GM12874 (cell line): ENCODE measurements around the gene ELAC2.

Source experiments
- CTCF ChIP-seq: IDR thresholded peaks from 2 replicates; pipeline ENCODE4 v1.5.1; 2011; ENCODE audit warnings: low read depth, mild to moderate bottlenecking, control low read depth, low read length, moderate library complexity; ENCODE audit not compliant: insufficient read depth

ELAC2 gene

GRCh38 chr17:12996357-12996756, 21.5 kb downstream of the ELAC2 start:
- no peak for TF ChIP-seq CTCF

- no peak for TF ChIP-seq CTCF
These were observed 21.9 kb downstream of the ELAC2 start for GRCh38 chr17:12995896-12996295.

DNA sequence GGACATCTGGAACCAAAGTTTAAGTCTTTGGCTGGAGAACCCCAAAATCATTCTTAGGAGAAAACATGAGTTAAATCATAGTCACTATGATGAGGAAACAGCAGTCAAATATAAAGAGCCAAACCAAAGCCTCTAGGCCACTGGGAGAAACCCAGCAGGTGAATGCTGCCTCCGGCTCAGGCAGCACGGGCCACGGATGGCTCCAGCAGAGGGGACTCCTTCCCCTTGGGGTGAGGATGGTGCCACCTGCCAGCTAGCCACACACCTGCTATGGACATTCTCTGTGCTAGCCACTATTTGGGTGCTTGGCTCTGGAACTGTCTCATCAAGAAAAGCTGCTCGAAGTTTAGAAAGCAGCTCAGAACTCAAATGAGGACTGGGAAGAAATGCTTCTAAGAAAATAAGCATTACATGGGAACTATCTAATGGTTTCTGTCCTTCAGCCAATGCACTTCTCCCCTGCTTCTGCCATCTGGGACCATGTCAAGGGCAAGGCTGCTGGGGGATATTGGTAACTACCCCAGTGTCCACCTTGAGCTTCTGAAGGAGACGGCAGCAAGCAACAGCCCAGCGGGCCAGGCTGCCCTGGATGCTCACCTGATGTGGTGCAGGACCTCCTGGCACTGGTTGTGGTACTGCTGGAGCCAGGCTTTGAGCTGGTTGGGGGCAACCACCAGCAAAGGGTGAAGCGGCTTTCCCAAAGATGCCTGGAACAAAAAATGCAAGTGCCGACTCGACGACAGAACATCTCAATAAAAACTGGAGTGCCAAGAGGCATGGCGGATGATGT, 22.5 kb downstream of the ELAC2 start:
- TF ChIP-seq CTCF: no peak

- TF ChIP-seq CTCF: no peak
These were observed 23.3 kb downstream of the ELAC2 start for GRCh38 chr17:12994341-12995074.

DNA sequence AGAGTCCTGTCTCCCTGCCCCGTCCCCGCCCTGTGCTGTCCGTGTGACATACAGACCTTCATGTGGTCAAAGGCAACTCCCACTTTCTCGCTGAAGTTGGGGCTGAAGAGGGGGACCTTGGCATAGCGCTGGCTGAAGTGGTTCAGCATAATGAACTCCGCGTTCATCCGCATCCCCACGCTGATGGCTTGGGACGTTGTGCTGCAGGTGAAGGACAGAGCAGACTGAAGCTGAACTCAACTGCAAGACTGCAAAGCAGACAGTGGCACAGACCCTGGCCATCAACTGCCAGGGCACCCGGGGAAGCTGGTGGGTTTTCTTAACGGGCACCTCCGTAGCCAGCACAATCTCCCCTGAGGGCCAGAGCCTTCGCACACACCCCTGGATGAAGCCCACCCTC, 24.2 kb downstream of the ELAC2 start:
- TF ChIP-seq CTCF: no peak

- TF ChIP-seq CTCF: no peak
These were observed 25.2 kb downstream of the ELAC2 start for GRCh38 chr17:12992676-12993075.

- TF ChIP-seq CTCF: no peak
These were observed 26.9 kb downstream of the ELAC2 start for GRCh38 chr17:12990926-12991325.
